Kidney capillary endothelial cell (primary cell): ENCODE results near the gene RPS21.

Experiments
- DNase-seq: peaks from one replicate; pipeline ENCODE4 v3.0.0-alpha.2; 2018; ENCODE audit warnings: low spot score

RPS21 gene

DNA sequence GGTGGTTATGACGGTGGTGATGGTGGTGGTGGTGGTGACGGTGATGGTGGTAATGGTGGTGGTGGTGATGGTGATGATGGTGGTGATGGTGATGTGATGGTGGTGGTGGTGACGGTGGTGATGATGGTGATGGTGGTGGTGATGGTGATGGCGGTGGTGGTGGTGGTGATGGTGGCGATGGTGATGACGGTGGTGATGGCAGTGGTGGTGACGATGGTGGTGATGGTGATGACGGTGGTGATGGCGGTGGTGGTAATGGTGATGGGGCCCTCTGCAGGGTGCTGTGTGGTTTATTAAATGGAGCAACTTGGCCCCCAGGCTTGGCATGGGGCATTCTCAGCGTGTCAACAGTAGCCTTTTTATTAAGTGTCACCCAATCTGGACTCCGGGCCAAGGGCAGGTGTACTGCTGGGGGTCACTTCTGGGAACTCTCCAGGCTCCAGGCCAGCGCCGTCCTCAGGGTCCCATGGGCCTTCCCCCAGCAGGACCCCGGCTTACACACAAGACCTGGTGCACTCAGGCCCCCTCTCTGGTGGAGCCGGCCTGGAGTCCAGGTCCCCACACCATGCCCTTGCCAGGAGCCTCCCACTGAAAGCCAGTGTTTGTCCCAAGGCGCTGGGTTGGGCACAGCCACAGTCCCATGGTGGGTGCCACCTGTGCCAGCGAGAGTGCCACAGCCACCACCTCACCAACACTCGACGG is 11.4 kb downstream of the RPS21 start:
- DNase-seq: no peak

DNA sequence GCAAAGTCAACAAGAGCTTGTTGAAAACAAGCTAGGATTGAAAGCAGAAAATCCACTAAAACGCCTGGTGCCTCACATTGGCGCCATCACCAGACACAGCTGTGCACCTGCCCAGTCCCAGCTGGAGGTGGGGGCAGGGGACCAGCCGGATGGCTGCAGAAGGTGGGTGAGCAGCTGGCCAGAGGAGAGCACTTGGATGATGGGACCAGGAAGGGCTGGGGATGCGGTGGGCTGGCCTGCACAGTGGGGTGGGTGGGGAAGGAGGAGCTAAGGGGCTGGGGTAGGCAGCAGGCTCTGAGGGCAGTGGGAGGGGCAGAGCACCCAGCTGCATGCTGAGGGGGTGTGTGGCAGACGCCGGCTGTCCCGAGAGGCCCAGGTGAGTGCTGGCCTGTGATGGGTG is 13.1 kb downstream of the RPS21 start:
- no peak for DNase-seq

DNA sequence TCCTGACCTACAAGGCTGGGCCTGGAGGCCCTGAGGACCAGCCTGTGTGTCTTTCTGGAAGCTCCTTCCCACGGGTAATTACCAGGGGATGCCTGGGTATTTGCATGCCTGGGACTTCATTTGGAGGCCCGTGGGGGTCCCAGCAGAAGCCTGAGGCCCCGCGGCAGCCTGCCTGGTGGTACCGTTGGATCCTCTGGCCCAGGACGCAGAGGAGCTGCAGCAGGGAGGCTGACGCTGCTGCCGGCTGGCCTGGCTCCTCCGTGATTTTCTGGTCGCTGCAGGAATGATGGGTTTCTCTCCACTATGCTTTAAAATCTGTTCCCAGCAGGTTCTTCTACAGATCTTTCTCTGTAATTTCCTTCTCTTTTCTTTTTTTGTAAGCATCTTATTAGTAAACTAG is 13.6 kb downstream of the RPS21 start:
- DNase-seq: no peak

DNA sequence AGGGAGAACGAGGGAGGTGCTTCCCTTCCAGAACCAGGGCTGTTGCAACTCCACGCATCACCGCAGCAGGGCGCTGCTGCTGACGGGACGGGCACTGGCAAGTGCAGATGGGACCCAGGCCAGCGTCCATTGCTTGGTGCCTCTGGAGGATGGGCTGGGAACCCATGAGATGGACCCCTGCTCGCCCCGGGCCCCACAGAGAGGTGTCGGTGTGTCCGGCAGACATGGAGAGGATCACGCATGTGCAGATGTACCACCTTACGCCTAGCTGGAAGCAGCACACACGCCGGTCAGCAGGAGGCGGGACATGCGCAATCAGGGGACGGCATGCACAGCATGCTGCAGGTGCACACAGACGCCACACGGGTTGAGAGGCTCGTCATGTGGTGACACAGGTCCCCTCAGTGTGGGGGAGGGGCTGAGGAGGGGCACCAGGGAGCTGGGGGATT is 14.5 kb downstream of the RPS21 start:
- DNase-seq: no peak

DNA sequence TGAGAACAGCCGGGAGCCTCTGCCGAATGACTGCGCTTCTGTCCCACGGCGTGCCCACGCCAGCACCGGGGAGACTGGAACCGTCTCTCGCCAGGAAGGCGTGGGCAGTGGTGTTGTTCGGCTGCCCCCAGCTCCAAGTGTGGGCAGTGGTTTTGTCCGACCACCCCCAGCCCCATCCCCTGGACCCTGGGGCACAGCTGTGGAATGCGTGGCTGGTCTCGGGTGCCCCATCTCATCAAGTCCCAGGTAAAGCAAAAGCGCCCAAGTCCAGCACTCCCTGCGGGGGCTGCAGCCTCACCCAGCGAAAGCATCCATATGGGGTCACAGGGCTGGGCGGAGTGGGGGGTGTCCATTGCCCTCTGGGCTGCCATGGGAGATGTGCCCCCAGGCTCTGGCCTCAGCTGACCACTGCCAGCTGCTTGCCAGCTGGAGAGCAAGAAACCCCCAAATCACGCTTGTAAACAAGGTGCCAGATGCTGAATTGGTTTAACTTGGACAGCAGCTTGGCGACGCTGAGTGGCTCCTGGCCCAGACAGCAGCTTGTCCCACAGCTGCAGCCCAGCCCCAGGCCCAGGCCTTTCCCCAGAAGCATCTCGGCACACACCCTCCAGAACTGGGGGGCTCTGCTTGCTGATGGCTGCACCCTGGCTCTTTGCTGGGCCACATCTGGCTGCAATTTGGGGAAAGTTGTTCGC is 15.7 kb downstream of the RPS21 start:
- DNase-seq: no peak

DNA sequence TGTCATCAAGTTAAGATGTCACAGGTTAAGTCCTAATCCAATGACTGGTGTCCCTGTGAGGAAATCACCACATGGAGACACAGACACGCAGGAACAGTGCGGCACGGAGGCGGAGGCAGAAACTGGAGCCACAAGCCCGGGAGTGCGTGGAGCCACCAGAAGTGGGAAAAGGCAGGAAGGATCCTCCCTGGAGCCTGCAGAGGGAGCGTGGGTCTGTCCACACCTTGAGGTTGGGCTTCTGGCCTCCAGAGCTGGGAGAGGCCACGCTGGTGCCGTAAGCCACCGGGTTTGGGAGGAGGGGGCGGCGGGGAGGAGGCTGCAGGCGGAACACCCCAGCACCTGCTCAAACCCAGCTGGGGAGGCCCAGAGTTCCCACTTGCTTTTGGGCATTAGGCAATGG is 16.4 kb downstream of the RPS21 start:
- no peak for DNase-seq

DNA sequence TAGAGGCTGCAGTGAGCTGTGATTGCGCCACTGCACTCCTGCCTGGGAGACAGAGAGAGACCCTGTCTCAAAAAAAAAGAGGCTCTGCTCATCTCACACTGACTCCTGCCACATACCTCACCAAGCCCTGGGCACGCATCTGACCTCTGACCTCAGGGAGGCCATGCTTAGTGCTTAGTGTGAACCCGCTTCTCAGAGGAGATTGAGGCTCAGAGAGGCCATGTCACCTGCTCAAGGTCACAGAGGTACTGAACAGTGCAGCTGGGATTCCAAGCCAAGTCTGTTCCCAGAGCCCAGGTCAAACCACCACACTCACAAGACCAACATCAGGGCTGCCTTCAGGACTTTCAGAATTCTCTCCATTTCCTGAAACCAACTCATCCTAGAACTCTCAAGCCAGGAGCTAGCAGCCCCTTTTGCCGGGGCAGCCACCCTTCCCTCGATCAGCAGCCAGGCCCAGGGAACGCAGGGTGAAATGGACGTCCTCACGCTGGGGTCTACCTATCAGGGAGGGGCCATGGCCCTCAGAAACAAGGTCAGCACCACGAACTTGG is 17.3 kb downstream of the RPS21 start:
- no peak for DNase-seq

DNA sequence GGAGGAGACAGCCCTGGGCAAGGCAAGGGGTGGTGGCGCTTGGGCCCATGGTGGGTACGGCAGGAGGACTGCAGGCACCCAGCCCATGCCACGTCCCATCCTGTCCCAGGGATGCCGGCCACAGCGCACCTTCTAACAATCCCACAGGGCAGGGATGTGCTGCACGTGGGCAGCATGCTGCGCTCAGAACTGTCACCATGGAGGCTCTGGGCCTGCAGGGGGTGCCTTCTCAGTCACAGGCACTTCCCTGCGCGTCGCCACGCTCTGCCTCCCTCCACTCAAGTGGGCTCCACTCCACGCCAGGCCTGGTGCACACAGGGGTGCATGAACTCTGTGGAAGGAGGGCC is 17.8 kb downstream of the RPS21 start:
- no peak for DNase-seq

DNA sequence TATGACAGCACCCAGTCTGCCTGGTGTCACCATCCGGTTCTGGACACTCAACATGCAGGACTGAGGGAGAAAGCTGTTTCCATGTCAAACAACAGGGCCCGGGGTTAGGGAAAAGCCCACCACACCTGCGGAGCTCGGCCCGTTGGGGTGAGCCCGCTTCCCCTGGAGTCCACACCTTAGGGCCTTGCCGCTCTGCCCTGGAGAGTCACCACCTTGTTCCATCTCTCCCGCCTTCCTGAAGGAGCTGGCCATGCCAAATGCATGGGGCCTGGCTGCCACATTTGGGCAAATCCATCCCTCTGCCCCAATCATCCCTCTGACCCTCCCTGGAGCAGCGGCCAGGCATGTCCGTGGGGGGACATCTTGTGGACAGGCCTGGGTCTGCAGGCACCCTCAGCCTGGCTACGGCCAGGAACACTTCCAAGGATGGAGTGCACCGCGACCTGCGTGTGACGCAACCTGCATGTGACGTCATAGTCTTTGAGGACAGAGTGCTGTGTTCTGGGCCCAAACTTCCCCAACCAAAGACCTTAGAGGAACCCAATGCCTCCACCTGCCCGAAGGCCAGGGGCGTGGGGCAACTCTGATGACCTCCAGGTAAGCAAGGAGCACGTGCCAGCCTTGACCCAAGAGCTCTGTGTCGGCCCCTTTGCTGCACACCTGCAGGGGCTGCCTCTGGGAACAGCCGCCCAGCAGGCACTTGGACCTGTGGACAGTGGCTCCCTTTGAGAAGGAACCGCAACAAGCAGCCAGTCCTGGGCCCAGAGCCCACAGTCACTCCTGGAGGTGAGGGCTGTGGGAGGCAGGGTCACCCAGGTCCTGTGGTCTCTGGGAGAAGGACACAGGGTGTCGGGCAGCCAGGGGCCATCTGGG is 18.4 kb downstream of the RPS21 start:
- no peak for DNase-seq

DNA sequence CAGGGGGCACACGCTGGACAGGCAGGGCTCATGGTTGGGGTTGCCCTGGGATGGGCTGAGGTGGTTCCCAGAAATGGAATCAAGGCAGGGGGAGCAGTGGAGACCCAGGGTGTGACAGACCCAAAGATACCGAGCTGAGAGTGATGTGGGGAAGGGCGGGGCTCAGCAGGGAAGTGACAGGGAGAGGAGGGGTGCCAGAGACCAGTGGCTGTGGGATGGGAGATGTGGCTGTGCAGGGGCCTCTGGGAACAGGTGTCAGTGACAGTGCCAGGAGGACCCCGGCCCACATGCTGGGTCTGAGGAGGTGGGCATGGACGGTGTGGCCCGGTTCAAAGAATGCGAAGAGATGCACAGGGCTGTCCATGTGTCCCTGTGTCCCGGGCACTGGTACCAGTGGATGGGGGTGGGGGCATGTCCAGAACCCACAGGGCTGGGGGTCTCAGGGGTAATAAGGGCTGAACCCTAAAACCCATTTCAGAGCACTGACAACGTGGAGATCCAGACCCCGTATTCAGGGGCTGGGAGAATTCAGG is 19.1 kb downstream of the RPS21 start:
- DNase-seq: no peak

DNA sequence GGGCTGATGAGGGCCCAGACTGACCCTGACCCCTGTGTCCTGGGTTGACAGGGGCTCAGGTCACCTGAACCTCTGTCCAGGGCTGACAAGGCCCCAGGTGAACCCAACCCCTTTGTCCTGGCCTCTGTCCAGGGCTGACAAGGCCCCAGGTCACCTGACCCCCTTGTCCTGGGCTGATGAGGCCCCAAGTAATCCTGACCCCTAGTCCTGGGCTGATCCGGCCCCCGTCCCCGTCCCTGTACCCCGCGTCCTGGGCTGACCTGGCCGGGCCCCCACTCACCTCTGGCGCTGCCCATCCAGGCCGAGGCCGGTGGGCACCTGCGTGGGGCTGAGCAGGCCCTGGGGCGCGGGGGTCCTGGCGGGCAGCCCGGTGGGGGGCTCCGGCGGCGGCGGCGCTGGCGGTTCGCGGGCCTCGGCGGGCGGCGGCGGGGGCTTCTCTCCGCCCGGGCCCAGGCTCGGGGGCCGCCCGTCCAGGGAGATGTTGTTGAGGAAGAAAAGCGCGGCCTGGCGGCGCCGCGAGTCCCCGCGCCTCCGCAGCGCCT is 19.8 kb downstream of the RPS21 start:
- DNase-seq: no peak

DNA sequence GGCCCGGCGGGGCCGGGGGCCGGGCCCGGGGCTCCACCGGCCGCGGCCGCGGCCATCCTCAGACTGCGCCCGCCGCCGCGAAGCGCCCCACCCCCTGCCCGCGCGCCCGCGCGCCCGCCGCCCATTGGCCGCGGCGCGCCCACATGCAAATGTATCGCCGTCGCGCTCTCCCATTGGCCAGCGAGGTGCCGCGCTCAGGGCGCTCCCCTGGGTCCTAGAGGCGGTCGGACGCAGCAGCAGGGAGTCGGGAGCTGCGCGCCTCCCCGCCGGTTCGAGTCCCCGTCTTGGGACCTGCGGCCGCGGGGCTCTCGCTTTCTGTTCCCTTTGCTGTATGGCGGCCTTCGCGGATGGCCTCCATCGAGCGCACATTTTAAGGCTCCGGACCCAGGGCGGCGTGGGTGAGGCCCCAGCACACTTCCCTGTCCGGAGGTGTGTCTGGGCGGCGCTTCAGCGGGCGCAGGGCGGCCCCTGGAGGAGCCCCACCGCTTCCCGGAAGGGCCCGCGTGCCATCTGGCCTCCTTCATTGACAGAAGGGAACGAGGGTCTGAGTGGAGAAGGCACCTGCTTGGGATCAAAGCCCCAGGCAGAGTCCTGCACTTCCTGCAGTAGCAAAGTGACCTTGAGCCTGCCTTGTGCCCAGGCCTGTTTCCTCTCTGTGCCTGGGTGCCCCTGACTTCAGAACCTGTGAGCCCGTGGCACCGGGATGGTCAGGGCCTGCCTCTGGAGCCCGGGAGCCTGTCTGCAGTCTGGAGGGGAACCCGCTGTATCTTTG is 20.5 kb downstream of the RPS21 start, which contains the start of gene CABLES2:
Gene CABLES2 (minus strand): TSS at position 65 of the 772 bp plus-strand sequence. CDS start 9 bp downstream, at position 56.
- DNase-seq: peak; percentile 82

DNA sequence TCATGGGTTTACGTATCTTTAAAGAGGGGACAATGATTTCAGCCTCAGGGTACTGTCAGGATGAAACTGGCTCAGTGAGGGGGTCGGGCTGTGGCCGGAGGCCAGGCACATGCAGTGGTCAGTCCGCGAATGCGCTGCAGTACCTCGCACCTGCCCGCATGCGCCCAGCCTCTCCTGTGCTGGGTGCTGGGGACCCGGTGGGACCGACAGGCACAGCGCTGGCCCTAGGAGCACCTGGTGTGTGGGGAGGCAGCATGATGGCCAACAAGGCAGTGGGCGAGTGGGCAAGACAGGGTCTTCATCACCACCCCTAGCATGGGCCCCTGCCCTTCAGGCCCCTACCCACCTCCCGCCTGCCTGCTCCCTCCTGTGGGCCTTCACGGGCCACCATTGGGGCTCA is 21.2 kb downstream of the RPS21 start:
- no peak for DNase-seq

DNA sequence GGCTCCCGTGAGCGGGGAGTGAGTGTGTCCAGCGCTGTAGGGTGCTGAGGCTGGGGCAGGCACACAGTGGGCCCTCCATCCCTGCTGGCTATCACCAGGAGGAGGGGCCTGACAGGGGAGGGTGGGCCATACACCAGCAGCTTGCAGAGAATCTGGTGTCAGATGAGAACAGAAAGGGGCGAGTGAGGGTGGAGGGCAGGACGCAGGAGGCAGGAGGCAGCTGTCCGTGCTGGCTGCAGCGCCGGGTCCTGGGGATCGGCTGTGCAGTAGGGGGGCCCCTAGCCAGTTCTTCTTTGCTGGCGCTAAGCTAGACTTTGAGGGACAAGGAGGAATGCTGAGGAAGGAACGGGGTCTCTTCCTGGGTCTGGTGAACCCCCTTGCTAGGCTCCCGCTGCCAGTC is 21.7 kb downstream of the RPS21 start:
- no peak for DNase-seq

DNA sequence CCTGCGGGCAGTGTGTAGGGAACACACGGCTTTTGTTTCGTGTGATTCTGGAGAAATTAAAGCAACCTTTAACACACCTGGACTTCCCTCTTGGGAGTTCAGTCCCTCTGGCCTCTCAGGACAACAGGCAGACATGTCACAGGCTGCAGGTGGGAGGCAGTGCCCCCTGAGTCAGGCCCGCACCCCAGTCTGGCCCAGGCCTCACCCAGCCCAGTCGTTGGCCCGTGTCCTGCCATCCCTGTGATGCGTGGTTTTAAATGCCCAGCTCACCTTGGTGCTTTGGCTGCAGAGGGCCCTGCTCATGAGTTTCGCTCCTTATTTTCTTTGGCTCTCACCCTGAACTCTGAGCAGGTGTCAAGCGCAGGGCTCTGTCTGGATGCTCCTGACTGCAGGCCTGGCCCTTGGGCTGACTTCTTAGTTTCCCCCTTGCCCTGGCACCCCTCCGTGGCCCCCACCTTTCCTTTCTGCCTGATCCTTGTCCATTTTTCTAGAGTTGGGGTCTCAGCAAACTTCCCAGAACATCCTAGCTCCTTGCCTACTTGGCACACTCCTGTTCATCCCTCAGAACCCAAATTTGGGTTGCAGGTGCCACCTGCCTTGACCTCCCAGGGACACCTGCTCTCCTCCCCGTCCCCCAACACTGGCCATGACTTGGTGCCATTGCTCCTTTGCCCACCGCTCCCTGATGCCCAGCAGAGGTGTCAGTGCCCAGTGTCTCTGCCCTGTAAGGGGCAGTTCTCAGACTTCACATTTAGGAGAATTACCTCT is 22.4 kb downstream of the RPS21 start:
- no peak for DNase-seq

DNA sequence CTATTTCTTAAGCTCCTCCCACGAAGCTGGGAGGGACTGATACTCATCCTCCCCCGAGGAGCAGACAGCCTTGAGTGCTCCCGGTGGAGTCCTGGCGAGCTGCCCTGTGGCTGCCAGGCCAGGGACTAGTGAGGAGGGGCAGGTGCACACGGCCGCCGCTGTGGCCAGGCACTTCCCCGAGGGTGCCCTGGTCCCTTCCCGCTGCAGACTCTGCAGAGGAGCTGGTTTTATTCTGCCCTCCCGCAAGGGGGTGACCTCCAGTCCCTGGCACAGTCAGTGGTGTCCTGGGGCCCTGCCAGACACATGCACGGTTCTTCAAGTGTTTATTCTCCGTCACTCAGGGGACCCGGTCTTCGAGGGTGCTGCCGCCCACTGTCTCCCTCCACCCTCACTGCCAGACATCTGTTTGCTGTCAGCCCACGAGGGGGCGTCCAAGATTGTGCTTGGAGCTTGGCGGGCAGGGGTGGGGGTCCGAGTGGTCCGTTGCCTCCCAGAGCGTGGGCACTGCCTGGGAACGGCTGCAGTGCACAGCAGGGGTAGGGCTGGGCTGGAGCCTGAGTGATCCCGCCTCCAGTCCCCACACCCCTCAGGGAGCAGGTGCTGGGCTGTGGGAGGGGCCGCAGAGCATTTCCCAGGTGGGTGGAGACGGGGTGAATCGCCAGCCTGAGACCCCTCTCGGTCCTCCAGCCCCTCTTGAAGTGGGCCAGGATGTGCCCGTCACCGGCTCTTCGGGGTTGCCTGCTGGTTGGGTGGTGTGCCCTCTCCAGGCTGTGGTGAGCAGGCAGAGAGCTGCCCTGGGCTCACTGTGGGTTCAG is 23.2 kb downstream of the RPS21 start:
- no peak for DNase-seq

DNA sequence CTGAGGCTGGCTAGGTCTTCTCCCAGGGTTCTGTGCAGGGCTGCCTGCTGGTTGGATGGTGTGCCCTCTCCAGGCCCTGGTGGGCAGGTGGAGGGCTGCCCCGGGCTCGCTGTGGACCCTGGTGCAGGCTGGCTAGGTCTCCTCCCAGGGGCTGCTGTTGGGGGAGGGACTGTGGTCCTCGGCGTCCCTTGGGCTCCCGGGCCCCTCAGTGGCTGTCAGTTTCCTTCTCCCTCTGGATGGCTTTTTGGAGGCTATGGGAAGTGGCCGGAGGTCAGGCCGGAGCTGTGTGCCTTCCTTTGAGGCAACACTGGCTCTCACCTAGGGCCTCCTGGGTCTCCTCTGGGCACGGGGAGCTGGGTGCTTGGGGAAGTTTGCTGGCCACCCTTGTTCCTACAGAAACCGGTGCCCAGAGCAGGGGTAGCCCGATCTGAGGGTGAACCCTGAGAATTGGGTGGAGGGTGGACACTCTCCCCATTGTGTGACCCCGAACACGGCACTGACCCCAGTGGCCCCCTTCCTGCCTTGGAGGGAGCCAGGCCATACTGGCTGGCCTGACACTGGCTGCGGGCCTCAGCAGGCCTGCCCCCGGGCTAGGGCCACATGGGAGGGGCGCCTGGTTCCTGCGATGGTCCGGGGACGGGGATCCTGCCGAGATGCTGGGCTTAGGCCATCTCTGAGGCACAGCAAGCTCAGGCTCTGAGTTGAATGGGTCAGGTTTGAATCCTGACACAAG is 24.0 kb downstream of the RPS21 start:
- no peak for DNase-seq

DNA sequence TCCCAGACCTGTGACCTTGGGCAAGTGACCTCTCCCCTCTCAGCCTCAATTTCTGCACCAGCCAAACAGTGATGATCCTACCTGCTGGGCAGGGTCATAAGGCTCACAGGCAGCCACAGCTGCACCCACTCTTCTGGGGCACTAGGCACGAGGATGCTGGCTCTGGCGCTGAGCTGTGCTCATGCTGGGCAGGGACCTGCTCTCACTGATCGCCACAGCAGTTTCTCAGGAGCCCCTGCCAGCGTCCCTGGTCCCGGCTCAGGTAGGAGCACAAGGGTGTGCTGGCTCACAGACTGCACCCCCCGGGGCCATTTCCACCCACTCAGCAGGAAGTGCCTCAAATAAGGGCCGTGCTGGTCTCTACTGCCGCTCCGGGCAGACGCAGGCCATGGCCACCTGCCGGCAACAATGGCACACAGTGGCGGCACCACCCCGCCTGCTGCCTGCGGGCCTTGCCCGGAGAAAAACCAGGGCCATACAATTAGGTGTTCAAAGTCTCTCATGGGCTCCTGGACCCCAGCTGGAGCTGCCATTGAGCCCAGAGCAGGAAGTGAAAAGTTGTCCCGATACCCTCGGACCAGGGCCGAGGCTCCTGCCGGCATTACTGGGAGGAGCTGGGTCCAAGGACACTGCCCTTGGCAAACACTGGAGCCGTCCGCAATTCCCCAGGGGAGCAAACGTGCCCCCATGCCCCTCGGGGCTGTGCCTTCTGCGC is 24.7 kb downstream of the RPS21 start:
- DNase-seq: no peak
